Psoas muscle (tissue), 8 donors: ENCODE measurements around the gene ROPN1L. TPM values are rescaled to one million over a fixed set of nuclear protein-coding genes. Genes with fewer than 3 reads are reported as not detected.
A peak's percentile ranks its signal among the peaks of the same experiment; 100 is the strongest.

Source experiments
- ATAC-seq, 4 donors: fragments of 200-7000 bp; cut with Tn5 transposase; one replicate each; pipeline ENCODE4 v1.9.1; 2020; ENCODE audit warnings: moderate library complexity in 3 of 4, mild to moderate bottlenecking in 2 of 4
- DNase-seq, 2 donors: peaks; one replicate each; pipeline ENCODE4 v3.0.0-alpha.2; 2020
- H3K27ac ChIP-seq: fragments of 200-600 bp; one replicate; pipeline ENCODE4 v1.8.0; 2022
- H3K27me3 ChIP-seq, 3 donors: fragments of 200-600 bp in 1 of 3; one replicate each; pipeline versions ENCODE4 v1.6.1 to v1.8.0; 2013 to 2022; ENCODE audit warnings: low read length in 2 of 3, mild to moderate bottlenecking in 2 of 3, moderate library complexity in 1 of 3; ENCODE audit not compliant: insufficient read depth in 3 of 3
- H3K36me3 ChIP-seq, 2 donors: fragments of 200-600 bp in 1 of 2; one replicate each; pipeline versions ENCODE4 v1.6.1 to v1.8.0; 2013 to 2022; ENCODE audit warnings: low read depth in 1 of 2, mild to moderate bottlenecking in 1 of 2, moderate library complexity in 1 of 2; ENCODE audit not compliant: insufficient read depth in 1 of 2
- H3K4me1 ChIP-seq: fragments of 200-600 bp; one replicate; pipeline ENCODE4 v1.8.0; 2022
- H3K4me3 ChIP-seq: fragments of 200-600 bp; one replicate; pipeline ENCODE4 v1.8.0; 2022; ENCODE audit warnings: mild to moderate bottlenecking
- H3K9me3 ChIP-seq: fragments of 200-600 bp; one replicate; pipeline ENCODE4 v1.8.0; 2022
- CTCF ChIP-seq: fragments of 200-600 bp; IDR thresholded peaks from one replicate; pipeline ENCODE4 v1.8.0; 2022; ENCODE audit warnings: antibody characterized with exemption
- WGBS, 3 donors: extraction: QIAGEN DNeasy Blood & Tissue Kit; methylation state at CpG; one replicate each; pipeline versions ENCODE4 v1.1.6 to v1.1.7; 2013; 5-methylcytosine and 5-hydroxymethylcytosine counted together
- intact Hi-C, 2 donors: fragments of 100-400 bp; cut with DNase I; formaldehyde crosslinking; loops; one replicate each; pipeline versions ENCODE4 v1.11.0 to v1.14.2; 2022
- polyA plus RNA-seq, 3 donors: library from polyadenylated mRNA; stranded (reverse); fragments of 200-250 nt; gene quantifications; one replicate each; pipeline ENCODE4 v1.2.3, GENCODE V29; 2013
- total RNA-seq, 4 donors: library from RNA; stranded (reverse); fragmentation: NEBNext Ultra II Directional in 2 of 4; extraction: Animal tissue kit (Norgen Biotek cat#: 25700) in 2 of 4; gene quantifications; one replicate each; pipeline versions ENCODE4 v1.2.1 to v1.2.4, GENCODE V29; 2021 to 2023
- donor health status: healthy with polysubstance abuse.
- donor health status: DM: no; HTN: no; CAD: no; lungs with moderate emphysema.
- donor health status: Bipolar disorder and iron deficiency.
- donor health status: healthy.
- donor health status: DM: yes; HTN: yes; CAD: no.
- donor health status: DM: no; HTN: no; CAD: no.
- donor health status: DM: no; HTN: no; CAD: no.
- donor health status: DM: yes; HTN: yes; CAD: no.

ROPN1L gene
- total and polyA plus RNA-seq, 7 donors: 0.16 to 0.38 (median 0.25) TPM; not detected in 4

- DNase-seq (peak in 1 of 2 donors; percentile 30), ATAC-seq (peak in 1 of 4 donors; percentile 54)
- no peak overlapping the region for H3K27ac ChIP-seq
- H3K36me3 ChIP-seq: no peaks in the 10 kb centered on the region
- no peaks in the 10 kb centered on the region for H3K9me3 ChIP-seq
- WGBS, 3 donors: 71 to 77% (median 72%) methylated on average over 26 of the region's 26 CpGs
- H3K4me1 ChIP-seq: peaks cover 4% of the 10 kb centered on the region
- no peaks in the 10 kb centered on the region for H3K27me3 ChIP-seq
- intact Hi-C loops: loop anchor here in 1 of 2 donors (10.0 kb wide), 1 partner anchor 308 kb away; the partner anchor contains the start of gene DAP
- TF ChIP-seq CTCF: no peak
- no peak overlapping the region for H3K4me3 ChIP-seq
Observed at GRCh38 chr5:10456583-10457420, 15.1 kb downstream of the ROPN1L start.

- ATAC-seq (peak in 2 of 4 donors; percentile 20 to 34), DNase-seq (no peak)
- no peaks in the 10 kb centered on the region for H3K36me3 ChIP-seq
- no peak for TF ChIP-seq CTCF
- no peaks in the 10 kb centered on the region for H3K9me3 ChIP-seq
- H3K4me3 ChIP-seq: no peak overlapping the region
- peaks cover 4% of the 10 kb centered on the region for H3K4me1 ChIP-seq
- no peaks in the 10 kb centered on the region for H3K27me3 ChIP-seq
- intact Hi-C loops: loop anchor here in 1 of 2 donors (10.0 kb wide), 1 partner anchor 307 kb away; the partner anchor contains the start of gene DAP
- WGBS, 3 donors: 58 to 67% (median 64%) methylated on average over 23 of the region's 23 CpGs
- no peak overlapping the region for H3K27ac ChIP-seq
Observed at GRCh38 chr5:10457682-10458574, 16.2 kb downstream of the ROPN1L start.

- no peaks in the 10 kb centered on the region for H3K27me3 ChIP-seq
- 87 to 93% (median 87%) methylated on average over 18 to 19 of the region's 19 CpGs for WGBS, 3 donors
- no peak overlapping the region for H3K4me3 ChIP-seq
- ATAC-seq (no peak), DNase-seq (no peak)
- H3K4me1 ChIP-seq: peaks cover 4% of the 10 kb centered on the region
- intact Hi-C loops: loop anchor here in 1 of 2 donors (10.0 kb wide), 1 partner anchor 305 kb away; the partner anchor contains the start of gene DAP
- no peak overlapping the region for H3K27ac ChIP-seq
- no peak for TF ChIP-seq CTCF
- no peaks in the 10 kb centered on the region for H3K36me3 ChIP-seq
- H3K9me3 ChIP-seq: no peaks in the 10 kb centered on the region
Observed at GRCh38 chr5:10459080-10460055, 17.7 kb downstream of the ROPN1L start.

- DNase-seq (no peak), ATAC-seq (peak in 3 of 4 donors; percentile 26 to 77 (median 29))
- no peak for TF ChIP-seq CTCF
- Histone ChIP-seq H3K4me3 (no peak overlapping the region), H3K27me3 (no peaks in the 10 kb centered on the region), H3K4me1 (peaks cover 4% of the 10 kb centered on the region), H3K9me3 (no peaks in the 10 kb centered on the region), H3K27ac (no peak overlapping the region), H3K36me3 (no peaks in the 10 kb centered on the region)
- 23% methylated on average over 13 of the region's 13 CpGs for WGBS, 3 donors
- intact Hi-C loops: no loop called here
Observed at GRCh38 chr5:10460252-10460906, 18.7 kb downstream of the ROPN1L start.
